ENCODE results near the gene KLF2.

The KLF2 gene

DNA sequence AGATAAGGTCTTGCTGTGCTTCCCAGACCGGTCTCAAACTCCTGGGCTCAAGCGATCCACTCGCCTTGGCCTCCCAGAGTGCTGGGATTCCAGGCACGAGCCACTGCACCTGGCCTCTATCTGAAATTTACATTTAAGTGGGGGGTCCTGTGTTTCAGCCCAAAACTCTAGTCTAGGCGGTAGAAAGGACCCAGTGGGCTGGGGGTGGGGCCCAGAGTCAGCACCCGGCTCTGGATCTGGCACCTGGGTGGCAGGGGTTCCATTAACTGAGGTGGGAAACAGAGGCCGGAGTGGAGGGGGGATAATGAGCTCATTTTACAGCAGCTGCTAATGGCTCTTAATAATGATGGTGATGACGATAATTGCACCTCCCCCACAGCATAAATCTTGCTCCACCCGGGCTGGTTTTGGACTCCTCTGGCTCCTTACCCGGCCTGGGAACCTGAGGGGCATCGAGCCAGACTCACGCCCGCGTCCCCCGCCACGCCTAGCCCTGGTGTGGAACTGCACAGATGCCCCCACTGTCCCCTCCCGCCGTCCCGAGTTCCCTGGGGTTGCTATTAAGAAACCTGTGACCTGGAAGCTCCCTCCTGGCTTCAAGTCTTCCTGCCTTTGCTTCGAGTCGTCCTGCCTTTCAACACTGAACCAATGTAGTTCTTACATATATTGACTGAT is 17.8 kb upstream of the KLF2 start:
- in situ Hi-C loops (cut with HindIII; ENCODE audit: low sequenced_read_pairs) = no loop called here

DNA sequence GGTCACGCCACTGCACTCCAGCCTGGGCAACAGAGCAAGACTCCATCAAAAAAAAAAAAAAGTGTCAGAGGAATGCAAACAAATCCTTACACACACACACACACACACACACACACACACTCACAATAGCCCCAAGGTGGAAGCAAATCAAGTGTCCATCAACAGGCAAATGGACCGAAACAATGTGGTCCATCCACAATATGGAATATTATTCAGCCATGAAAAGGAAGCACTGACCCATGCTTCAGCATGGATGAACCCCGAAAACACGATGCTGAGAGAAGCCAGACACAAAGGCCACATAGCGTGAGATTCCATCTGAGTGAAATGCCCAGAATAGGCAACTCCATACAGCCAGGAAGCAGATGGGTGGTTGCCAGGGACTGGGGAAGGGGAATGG is 16.5 kb upstream of the KLF2 start:
- in situ Hi-C loops (cut with HindIII; ENCODE audit: low sequenced_read_pairs) = no loop called here

DNA sequence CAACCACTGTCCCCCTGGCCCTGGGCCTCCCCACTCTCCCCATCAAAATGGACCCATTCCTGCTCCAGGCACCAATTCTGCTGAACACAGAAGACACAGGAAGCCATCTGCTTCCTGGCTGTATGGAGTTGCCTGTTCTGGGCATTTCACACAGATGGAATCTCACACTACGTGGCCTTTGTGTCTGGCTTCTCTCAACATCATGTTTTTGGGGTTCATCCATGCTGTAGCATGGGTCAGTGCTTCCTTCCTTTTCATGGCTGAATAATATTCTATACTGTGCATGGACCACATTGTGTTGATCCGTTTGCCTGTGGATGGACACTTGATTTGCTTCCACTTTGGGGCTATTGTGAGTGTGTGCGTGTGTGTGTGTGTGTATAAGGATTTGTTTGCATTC is 15.0 kb upstream of the KLF2 start:
- in situ Hi-C loops (cut with HindIII; ENCODE audit: low sequenced_read_pairs) = no loop called here

DNA sequence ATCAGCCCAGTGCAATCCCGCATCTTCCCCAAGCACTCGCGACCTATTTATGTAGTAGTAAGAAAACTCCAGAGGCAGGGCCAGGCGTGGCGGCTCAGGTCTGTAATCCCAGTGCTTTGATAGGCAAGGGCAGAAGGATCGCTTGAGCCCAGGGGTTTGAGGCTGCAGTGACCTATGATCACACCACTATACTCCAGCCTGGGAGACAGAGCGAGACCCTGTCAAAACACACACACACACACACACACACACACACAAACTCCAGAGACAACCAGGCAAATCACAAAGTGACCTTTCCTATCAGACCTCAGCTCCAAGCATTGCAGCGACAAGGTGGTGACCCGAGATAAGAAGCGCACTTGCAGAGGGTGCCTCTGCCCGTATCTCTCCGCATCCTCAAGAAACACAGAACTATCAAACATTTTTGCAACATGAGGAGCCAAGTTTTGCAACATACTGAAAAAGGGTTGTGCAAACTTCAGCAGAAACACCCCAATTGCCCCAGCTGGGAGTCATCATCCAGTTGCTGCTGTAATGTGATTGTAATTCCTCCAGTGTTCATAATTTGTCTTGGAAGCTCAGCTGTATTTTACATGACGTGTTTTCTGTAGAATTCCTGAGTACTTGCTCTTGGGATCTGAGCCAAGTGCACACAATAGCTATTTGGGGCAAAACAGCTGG is 8.7 kb upstream of the KLF2 start:
- in situ Hi-C loops (cut with HindIII; ENCODE audit: low sequenced_read_pairs) = no loop called here

GRCh38 chr19:16316506-16316882 is 8.1 kb upstream of the KLF2 start:
- in situ Hi-C loops (cut with HindIII; ENCODE audit: low sequenced_read_pairs) = no loop called here

DNA sequence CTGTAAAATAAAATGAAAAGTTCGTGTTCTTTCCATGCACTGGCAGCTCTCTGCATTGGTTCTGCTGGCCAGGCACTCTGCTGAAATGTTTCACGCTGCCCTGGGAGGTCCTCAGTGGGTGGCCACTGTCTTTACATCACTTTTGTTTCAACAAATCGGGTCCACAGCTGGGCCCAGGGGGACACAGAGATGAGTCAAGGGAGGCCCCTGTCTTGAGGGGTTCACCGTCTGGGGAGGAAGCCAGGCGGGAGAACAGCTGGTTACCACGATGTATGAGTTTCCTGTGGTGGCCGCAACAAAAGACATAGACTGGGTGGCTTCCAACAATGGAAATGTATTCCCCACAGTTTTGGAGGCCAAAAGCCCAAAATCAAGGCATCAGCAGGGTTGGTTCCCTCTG is 5.1 kb upstream of the KLF2 start:
- in situ Hi-C loops (cut with HindIII; ENCODE audit: low sequenced_read_pairs) = no loop called here

GRCh38 chr19:16320987-16321386 is 3.6 kb upstream of the KLF2 start:
- in situ Hi-C loops (cut with HindIII; ENCODE audit: low sequenced_read_pairs) = no loop called here

GRCh38 chr19:16325161-16325527 is 518 bp downstream of the KLF2 start:
- in situ Hi-C loops (cut with HindIII; ENCODE audit: low sequenced_read_pairs) = loop anchor here (5.0 kb wide), 1 partner anchor 47 kb away; no protein-coding TSS in a partner anchor

DNA sequence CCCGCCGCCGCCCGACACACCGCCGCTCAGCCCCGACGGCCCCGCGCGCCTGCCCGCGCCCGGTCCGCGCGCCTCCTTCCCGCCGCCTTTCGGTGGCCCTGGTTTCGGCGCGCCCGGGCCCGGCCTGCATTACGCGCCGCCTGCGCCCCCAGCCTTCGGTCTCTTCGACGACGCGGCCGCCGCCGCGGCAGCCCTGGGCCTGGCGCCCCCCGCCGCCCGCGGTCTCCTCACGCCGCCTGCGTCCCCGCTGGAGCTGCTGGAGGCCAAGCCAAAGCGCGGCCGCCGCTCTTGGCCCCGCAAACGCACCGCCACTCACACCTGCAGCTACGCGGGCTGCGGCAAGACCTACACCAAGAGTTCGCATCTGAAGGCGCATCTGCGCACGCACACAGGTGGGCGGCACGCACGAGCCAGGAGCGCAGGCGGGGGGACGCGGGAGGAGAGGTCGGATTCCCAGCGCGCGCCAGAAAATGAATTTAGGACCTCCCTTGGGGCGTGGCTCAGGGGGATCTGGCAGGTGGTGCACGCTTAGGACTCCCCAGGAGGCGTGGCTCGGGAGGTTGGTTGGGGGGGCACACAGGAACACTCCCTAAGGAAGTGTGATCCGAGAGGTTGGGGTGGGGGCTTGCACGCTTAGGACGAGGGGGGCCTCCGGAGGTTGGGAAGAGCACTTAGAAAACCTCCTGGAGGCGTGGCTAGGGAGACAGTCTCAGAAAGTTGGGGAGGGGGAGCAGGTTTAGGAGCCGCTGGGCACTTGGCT is 1.2 kb downstream of the KLF2 start:
- in situ Hi-C loops (cut with HindIII; ENCODE audit: low sequenced_read_pairs) = loop anchor here (5.0 kb wide), 1 partner anchor 46 kb away; no protein-coding TSS in a partner anchor

DNA sequence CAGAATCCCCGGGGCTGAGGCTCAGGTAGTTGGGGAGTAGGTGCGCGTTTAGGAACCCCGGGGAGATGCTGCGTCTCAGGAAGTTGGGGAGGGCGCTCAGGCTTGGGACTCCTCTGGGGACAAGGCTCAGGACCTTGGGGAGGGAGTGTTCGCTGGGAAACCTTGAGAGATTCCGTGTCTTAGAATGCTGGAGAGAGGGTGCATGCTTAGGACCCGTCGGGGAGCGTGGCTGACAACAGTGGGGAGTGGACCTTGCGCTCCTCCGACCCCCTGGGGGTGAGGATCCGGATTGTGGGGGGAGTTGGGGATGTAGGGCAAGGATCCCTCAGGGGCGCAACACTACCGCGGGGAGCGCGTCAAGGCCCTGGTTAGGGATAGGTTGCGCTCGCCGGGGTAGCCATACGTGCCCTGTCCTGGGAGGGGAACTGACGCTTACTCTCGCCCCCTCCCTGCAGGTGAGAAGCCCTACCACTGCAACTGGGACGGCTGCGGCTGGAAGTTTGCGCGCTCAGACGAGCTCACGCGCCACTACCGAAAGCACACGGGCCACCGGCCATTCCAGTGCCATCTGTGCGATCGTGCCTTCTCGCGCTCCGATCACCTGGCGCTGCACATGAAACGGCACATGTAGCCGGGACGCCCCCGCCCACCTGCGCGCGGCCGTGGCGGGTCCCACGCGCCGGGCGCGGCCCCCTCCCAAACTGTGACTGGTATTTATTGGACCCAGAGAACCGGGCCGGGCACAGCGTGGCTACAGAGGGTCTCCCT is 2.0 kb downstream of the KLF2 start:
- in situ Hi-C loops (cut with HindIII; ENCODE audit: low sequenced_read_pairs) = loop anchor here (5.0 kb wide), 1 partner anchor 46 kb away; no protein-coding TSS in a partner anchor

DNA sequence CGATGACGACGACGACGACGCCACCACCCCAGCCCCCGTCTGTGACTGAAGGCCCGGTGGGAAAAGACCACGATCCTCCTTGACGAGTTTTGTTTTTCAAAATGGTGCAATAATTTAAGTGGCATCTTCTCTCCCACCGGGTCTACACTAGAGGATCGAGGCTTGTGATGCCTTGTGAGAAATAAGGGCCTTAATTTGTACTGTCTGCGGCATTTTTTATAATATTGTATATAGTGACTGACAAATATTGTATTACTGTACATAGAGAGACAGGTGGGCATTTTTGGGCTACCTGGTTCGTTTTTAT is 2.5 kb downstream of the KLF2 start:
- in situ Hi-C loops (cut with HindIII; ENCODE audit: low sequenced_read_pairs) = loop anchor here (5.0 kb wide), 1 partner anchor 45 kb away; no protein-coding TSS in a partner anchor

- in situ Hi-C loops (cut with HindIII; ENCODE audit: low sequenced_read_pairs) = loop anchor here (5.0 kb wide), 1 partner anchor 45 kb away; no protein-coding TSS in a partner anchor
Measured at GRCh38 chr19:16327501-16327900, 2.9 kb downstream of the KLF2 start.

DNA sequence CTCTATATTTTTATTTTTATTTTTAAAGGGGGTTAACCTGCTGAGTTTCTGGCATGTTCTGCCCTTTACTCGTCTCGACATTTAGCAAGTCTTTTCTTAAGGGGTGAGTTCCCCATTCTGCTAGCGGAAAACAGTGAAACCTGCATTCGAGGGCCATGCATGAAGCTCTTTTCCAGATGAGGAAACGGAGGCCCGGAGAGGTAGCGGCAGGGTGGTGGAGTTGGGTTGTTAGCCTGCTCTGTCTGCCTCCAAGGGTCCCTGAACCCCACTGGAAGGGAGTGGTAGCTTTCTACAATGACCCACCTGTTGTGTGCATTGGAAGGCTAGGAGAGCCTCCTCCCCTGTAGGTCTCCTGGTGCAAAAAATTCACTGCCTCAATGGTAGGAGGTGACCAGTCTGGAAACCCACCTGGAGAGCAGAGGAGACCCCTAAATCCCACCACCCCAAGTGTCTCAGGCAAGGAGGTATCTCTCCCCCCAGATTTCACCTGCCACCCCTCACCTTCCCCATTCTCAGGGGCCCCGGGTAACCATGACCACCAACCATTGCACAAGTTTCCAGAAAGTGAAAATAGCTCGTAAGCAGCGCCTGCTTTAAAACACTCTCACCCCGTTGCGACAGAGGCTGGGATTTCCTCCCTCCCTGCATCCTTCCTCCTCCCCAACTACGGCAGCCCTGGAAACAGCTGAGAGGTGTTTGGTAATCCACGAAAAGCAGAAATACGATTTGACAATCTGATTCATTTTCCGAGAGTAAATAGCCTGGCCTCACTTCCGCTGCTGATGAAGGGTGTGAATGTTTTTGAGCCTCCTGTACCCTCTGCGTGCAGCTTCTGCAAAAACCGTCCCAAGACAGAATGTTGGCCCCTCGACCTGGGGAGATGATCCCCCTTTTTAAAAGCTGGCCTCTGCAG is 3.5 kb downstream of the KLF2 start:
- in situ Hi-C loops (cut with HindIII; ENCODE audit: low sequenced_read_pairs) = loop anchor here (5.0 kb wide), 1 partner anchor 44 kb away; no protein-coding TSS in a partner anchor

GRCh38 chr19:16328824-16329482 is 4.3 kb downstream of the KLF2 start:
- in situ Hi-C loops (cut with HindIII; ENCODE audit: low sequenced_read_pairs) = loop anchor here (5.0 kb wide), 1 partner anchor 43 kb away; no protein-coding TSS in a partner anchor

DNA sequence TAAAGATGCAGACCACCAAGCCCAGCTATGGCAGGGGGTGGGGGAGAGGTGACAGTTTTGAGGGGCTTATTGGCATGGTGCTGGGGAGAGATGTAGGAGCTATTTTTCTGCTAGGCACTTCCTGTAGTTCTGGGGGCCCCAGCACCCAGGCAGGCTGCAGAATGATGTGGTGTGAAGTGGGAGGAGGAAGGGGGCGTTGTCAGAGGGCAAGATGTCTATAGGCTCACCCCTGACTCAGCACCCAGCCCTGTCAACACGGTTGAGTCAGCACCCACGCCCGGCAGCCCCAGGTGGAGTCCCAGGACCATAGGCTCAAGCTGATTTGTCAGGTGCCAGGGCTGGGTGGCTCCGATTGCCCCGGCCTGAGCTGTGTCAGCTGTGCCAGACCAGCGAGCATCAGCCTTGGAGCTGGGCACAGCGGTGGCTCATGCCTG is 5.8 kb downstream of the KLF2 start:
- in situ Hi-C loops (cut with HindIII; ENCODE audit: low sequenced_read_pairs) = no loop called here

DNA sequence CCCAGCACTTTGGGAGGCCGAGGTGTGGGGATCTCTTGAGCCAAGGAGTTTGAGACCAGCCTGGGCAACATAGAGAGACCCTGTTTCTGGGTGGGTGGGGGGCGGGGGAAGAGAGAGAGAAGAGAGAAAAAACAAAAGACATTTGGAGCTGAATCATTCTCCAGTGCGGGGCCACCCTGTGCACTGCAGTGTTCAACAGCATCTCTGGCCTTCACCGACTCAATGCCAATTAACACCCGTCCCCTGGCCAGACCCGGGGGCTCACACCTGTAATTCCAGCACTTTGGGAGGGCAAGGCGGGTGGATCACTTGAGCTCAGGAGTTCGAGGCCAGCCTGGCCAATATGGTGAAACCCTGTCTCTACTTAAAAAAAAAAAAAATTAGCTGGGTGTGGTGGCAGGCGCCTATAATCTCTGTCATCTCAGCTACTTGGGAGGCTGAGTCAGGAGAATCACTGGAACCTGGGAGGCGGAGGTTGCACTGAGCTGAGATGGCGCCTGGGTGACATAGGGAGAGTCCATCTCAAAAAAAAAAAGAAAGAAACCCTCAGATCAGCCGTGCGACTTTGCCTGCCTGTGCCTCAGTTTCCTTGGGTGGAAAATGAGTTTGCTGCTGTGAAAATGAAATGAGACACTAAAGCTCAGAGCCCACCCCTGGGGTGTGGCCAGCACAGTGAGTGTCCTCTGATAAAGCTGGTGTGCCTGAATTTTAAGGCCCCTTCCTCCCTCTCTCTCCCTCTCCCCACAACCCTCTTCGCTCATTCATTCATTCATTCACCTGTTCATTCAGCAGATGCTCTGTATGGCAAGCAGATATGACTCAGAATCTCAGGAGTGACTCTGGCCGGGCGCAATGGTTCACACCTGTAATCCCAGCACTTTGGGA is 6.4 kb downstream of the KLF2 start:
- in situ Hi-C loops (cut with HindIII; ENCODE audit: low sequenced_read_pairs) = no loop called here

- in situ Hi-C loops (cut with HindIII; ENCODE audit: low sequenced_read_pairs) = no loop called here
Measured at GRCh38 chr19:16333001-16333586, 8.5 kb downstream of the KLF2 start.

GRCh38 chr19:16334411-16334810 is 9.8 kb downstream of the KLF2 start:
- in situ Hi-C loops (cut with HindIII; ENCODE audit: low sequenced_read_pairs) = no loop called here

All from endothelial cell of hepatic sinusoid (primary cell).